ENCODE results near the gene CDKN2B-AS1. TPM values are rescaled to one million over a fixed set of nuclear protein-coding genes. Genes with fewer than 3 reads are reported as not detected.

The CDKN2B-AS1 gene
- total RNA-seq, 1 experiment from 2014 or later, result not detected

DNA sequence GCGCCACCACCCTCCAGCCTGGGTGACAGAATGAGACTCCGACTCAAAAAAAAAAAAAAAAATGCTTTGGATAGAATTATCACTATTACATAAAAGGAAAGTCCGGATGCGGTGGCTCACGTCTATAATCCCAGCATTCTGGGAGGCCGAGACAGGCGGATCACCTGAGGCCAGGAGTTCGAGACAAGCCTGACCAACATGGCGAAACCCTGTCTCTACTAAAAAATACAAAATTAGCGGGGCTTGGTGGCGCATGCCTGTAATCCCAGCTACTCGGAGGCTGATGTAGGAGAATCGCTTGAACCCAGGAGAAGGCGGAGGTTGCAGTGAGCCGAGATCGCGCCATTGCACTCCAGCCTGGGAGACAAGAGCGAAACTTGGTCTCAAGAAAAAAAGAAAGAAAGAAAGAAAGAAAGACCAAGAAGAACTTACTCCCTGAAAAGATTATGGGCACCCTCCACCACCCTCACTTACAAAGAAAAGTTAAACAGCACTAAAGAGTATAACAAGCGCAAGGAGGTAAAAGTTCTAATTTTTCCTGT is 18.2 kb upstream of the CDKN2B-AS1 start:
- no peak overlapping the region for H3K9ac ChIP-seq (ENCODE audit: extremely low read depth, insufficient read length, low read length)
- H3K23me2 ChIP-seq (ENCODE audit: insufficient read length, low read depth, low read length, poor library complexity, severe bottlenecking), result peaks cover 6% of the 10 kb centered on the region
- no peak overlapping the region for H3T11ph ChIP-seq (ENCODE audit: low read length)
- no peak overlapping the region for H2AK5ac ChIP-seq (ENCODE audit: insufficient read length, low read length)
- H2BK120ac ChIP-seq (ENCODE audit: low read depth, low read length, poor library complexity, severe bottlenecking), result no peak overlapping the region
- no peak overlapping the region for H3K4me2 ChIP-seq (ENCODE audit: insufficient read depth, insufficient read length, low read length)
- TF ChIP-seq, protein P1, sequence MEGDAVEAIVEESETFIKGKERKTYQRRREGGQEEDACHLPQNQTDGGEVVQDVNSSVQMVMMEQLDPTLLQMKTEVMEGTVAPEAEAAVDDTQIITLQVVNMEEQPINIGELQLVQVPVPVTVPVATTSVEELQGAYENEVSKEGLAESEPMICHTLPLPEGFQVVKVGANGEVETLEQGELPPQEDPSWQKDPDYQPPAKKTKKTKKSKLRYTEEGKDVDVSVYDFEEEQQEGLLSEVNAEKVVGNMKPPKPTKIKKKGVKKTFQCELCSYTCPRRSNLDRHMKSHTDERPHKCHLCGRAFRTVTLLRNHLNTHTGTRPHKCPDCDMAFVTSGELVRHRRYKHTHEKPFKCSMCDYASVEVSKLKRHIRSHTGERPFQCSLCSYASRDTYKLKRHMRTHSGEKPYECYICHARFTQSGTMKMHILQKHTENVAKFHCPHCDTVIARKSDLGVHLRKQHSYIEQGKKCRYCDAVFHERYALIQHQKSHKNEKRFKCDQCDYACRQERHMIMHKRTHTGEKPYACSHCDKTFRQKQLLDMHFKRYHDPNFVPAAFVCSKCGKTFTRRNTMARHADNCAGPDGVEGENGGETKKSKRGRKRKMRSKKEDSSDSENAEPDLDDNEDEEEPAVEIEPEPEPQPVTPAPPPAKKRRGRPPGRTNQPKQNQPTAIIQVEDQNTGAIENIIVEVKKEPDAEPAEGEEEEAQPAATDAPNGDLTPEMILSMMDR (conservative IDR thresholded peaks at IDR 0.05), result no peak
- Mint-ChIP-seq H3K4me1 (peaks cover 11 to 12% of the 10 kb centered on the region in 2 experiments), H3K27me3 (ENCODE audit: low read depth) (peaks cover 96% of the 10 kb centered on the region), H3K4me3 (no peak overlapping the region), H3K27ac (no peak overlapping the region), H3K36me3 (ENCODE audit: insufficient read depth in 1 of 3, low read depth in 3 of 3) (peaks cover 0 to under 1% (median 0%) of the 10 kb centered on the region in 3 experiments; a peak in 2 of 7 replicates), H3K9me3 (peaks cover under 1 to 8% of the 10 kb centered on the region in 2 experiments; a peak in 4 of 5 replicates)
- H3K4me1 ChIP-seq (ENCODE audit: insufficient read depth, low read length), result no peaks in the 10 kb centered on the region
- H3K56ac ChIP-seq (ENCODE audit: insufficient read length, low read depth, low read length), result no peak overlapping the region
- no peak overlapping the region for H3K14ac ChIP-seq (ENCODE audit: insufficient read depth, low read length)
- H4K91ac ChIP-seq (ENCODE audit: insufficient read length, low read depth, low read length), result no peak overlapping the region
- WGBS (ENCODE audit: extremely low coverage, insufficient read length, low lambda C conversion rate), result no CpG with 5 or more reads among the region's 19 CpGs
- no peak overlapping the region for H2BK12ac ChIP-seq (ENCODE audit: insufficient read length, low read depth, low read length)
- no peak overlapping the region for H4K8ac ChIP-seq (replicated peaks; ENCODE audit: insufficient read length, low read depth, low read length)
- H4K20me1 ChIP-seq (ENCODE audit: control insufficient read depth, insufficient read depth, insufficient read length), result no peaks in the 10 kb centered on the region
- no peak overlapping the region for H2BK20ac ChIP-seq (ENCODE audit: low read depth, low read length, poor library complexity, severe bottlenecking)
- H3K4ac ChIP-seq (ENCODE audit: low read depth, low read length), result no peak overlapping the region
- no peak overlapping the region for H4K5ac ChIP-seq (ENCODE audit: insufficient read length, low read depth, low read length)
- H3K27me3 ChIP-seq (ENCODE audit: insufficient read depth, low read length), result peaks cover 64% of the 10 kb centered on the region
- no peak overlapping the region for H2BK15ac ChIP-seq (ENCODE audit: low read depth, low read length)
- H3K23ac ChIP-seq (ENCODE audit: insufficient read length, low read depth, low read length), result no peak overlapping the region
- no peak overlapping the region for H3K18ac ChIP-seq (ENCODE audit: insufficient read length, low read depth, low read length)
- H3K79me1 ChIP-seq (ENCODE audit: insufficient read depth, low read depth, low read length, poor library complexity, severe bottlenecking), result no peaks in the 10 kb centered on the region
- H3K79me2 ChIP-seq (ENCODE audit: insufficient read depth, low read length), result no peaks in the 10 kb centered on the region
- H3K27ac ChIP-seq (ENCODE audit: insufficient read length, low read depth, low read length), result no peak overlapping the region
- no peaks in the 10 kb centered on the region for H3K9me3 ChIP-seq (ENCODE audit: control insufficient read depth, low read depth, low read length)
- no peak overlapping the region for H2BK5ac ChIP-seq (ENCODE audit: insufficient read length, low read length)
- no peak overlapping the region for H2AFZ ChIP-seq (ENCODE audit: low read length)
- no peak for DNase-seq

All from H9 (cell line).